HG02798 (cell line): ENCODE measurements around the gene SLC25A24.
"Not testable (repeated sequence)": the region's sequence is repeated elsewhere in the genome, so short reads cannot be mapped to it uniquely, and the experiment has no call there.

Experiments
- ATAC-seq: cut with Tn5 transposase; IDR thresholded peaks from one replicate; pipeline ENCODE4 v1.9.1; 2021; ENCODE audit warnings: mild to moderate bottlenecking; ENCODE audit not compliant: unreplicated experiment, poor library complexity

Gene SLC25A24

GRCh38 chr1:108200687-108201051 is 526 bp upstream of the SLC25A24 start:
- ATAC-seq, result peak; percentile 30

- no peak for ATAC-seq
Measured at GRCh38 chr1:108199201-108199691, 897 bp downstream of the SLC25A24 start.

GRCh38 chr1:108194051-108194450 is 6.1 kb downstream of the SLC25A24 start:
- ATAC-seq, result no peak

- ATAC-seq, result no peak
Measured at GRCh38 chr1:108193333-108193732, 6.8 kb downstream of the SLC25A24 start.

- no peak for ATAC-seq
Measured at GRCh38 chr1:108192581-108192980, 7.6 kb downstream of the SLC25A24 start.

GRCh38 chr1:108190686-108191416 is 9.3 kb downstream of the SLC25A24 start:
- ATAC-seq, result peak; percentile 58

GRCh38 chr1:108190001-108190634 is 10.0 kb downstream of the SLC25A24 start:
- ATAC-seq, result no peak

GRCh38 chr1:108188801-108189200 is 11.3 kb downstream of the SLC25A24 start:
- ATAC-seq, result no peak

GRCh38 chr1:108182959-108183700 is 17.0 kb downstream of the SLC25A24 start:
- ATAC-seq, result no peak

GRCh38 chr1:108179018-108179417 is 21.1 kb downstream of the SLC25A24 start:
- ATAC-seq, result no peak

GRCh38 chr1:108162409-108162808 is 37.7 kb downstream of the SLC25A24 start:
- ATAC-seq, result not testable (repeated sequence)

- not testable (repeated sequence) for ATAC-seq
Measured at GRCh38 chr1:108159951-108160350, 40.2 kb downstream of the SLC25A24 start.

- no peak for ATAC-seq
Measured at GRCh38 chr1:108158893-108159453, 41.2 kb downstream of the SLC25A24 start.

GRCh38 chr1:108154314-108154713 is 45.8 kb downstream of the SLC25A24 start:
- no peak for ATAC-seq

GRCh38 chr1:108152782-108153222 is 47.3 kb downstream of the SLC25A24 start:
- no peak for ATAC-seq

- ATAC-seq, result no peak
Measured at GRCh38 chr1:108151548-108151947, 48.6 kb downstream of the SLC25A24 start.

GRCh38 chr1:108149796-108150467 is 50.2 kb downstream of the SLC25A24 start:
- ATAC-seq, result no peak

GRCh38 chr1:108144569-108144968 is 55.6 kb downstream of the SLC25A24 start:
- not testable (repeated sequence) for ATAC-seq

- no peak for ATAC-seq
Measured at GRCh38 chr1:108142773-108143394, 57.3 kb downstream of the SLC25A24 start.

GRCh38 chr1:108142258-108142657 is 57.9 kb downstream of the SLC25A24 start:
- ATAC-seq, result no peak
